ENCODE results near the gene CSNK1D.
"Not testable (repeated sequence)": the region's sequence is repeated elsewhere in the genome, so short reads cannot be mapped to it uniquely, and the experiment has no call there.

CSNK1D gene

GRCh38 chr17:82213251-82214011 lies 60.1 kb downstream of the CSNK1D start:
- peak; percentile 61 for DNase-seq (ENCODE audit: low read depth)

- peak; percentile 65 for DNase-seq (ENCODE audit: low read depth)
These were observed 60.9 kb downstream of the CSNK1D start, which contains the start of gene CCDC57 for GRCh38 chr17:82212331-82213250. CCDC57 (minus strand) TSS chr17:82212842; CDS start chr17:82201944, 10,898 bp downstream.

- not testable (repeated sequence) for DNase-seq (ENCODE audit: low read depth)
These were observed 62.8 kb downstream of the CSNK1D start for GRCh38 chr17:82210655-82211054.

- peak; percentile 66 for DNase-seq (ENCODE audit: low read depth)
These were observed 67.6 kb downstream of the CSNK1D start for GRCh38 chr17:82205720-82206508.

- no peak for DNase-seq (ENCODE audit: low read depth)
These were observed 68.4 kb downstream of the CSNK1D start for GRCh38 chr17:82204831-82205719.

- DNase-seq (ENCODE audit: low read depth), result no peak
These were observed 69.6 kb downstream of the CSNK1D start for GRCh38 chr17:82203920-82204319.

GRCh38 chr17:82202981-82203380 lies 70.5 kb downstream of the CSNK1D start:
- DNase-seq (ENCODE audit: low read depth), result no peak

- no peak for DNase-seq (ENCODE audit: low read depth)
These were observed 72.0 kb downstream of the CSNK1D start for GRCh38 chr17:82201498-82201910.

- peak; percentile 60 for DNase-seq (ENCODE audit: low read depth)
These were observed 72.6 kb downstream of the CSNK1D start for GRCh38 chr17:82200743-82201497.

- DNase-seq (ENCODE audit: low read depth), result no peak
These were observed 73.4 kb downstream of the CSNK1D start for GRCh38 chr17:82200135-82200534.

- DNase-seq (ENCODE audit: low read depth), result no peak
These were observed 74.0 kb downstream of the CSNK1D start for GRCh38 chr17:82199496-82199895.

GRCh38 chr17:82198092-82198491 lies 75.4 kb downstream of the CSNK1D start:
- no peak for DNase-seq (ENCODE audit: low read depth)

- DNase-seq (ENCODE audit: low read depth), result no peak
These were observed 77.5 kb downstream of the CSNK1D start for GRCh38 chr17:82195675-82196672.

- DNase-seq (ENCODE audit: low read depth), result no peak
These were observed 78.7 kb downstream of the CSNK1D start for GRCh38 chr17:82194765-82195164.

- no peak for DNase-seq (ENCODE audit: low read depth)
These were observed 79.8 kb downstream of the CSNK1D start for GRCh38 chr17:82193520-82194220.

- DNase-seq (ENCODE audit: low read depth), result not testable (repeated sequence)
These were observed 80.5 kb downstream of the CSNK1D start for GRCh38 chr17:82193050-82193449.

Measured in activated T-cell treated with anti-CD3 and anti-CD28 coated beads for 24 hours (primary cell).